ENCODE results near the gene LYPD6B. TPM values are rescaled to one million over a fixed set of nuclear protein-coding genes. Genes with fewer than 3 reads are reported as not detected.

The LYPD6B gene
- total RNA-seq, 8 experiments from 2014 or later: 0.46 to 2.1 (median 0.90) TPM; not detected in 2

DNA sequence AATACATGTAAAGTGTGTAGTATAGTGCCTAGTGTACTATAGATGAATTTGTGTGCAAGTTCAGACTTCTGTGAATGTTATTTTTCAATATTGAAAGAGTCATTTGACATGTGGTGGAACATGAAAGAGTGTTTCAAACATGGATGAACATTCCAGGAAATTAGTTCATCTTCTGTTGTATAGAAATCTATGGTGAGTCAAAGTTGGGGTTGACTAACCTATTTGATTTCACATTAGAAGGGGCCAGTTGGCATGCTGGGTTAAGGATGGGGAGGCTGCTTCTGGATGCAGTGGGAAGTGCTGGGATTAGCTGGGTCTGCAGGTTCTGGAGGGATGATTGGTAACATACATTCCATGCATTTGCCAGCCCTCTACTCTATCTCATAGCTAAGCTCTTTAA lies 50.6 kb downstream of the LYPD6B start:
- Histone ChIP-seq H3K4me3 (no peak overlapping the region), H3K27ac (no peak overlapping the region), H3K4me1 (replicated peaks in 1 of 2) (no peaks in the 10 kb centered on the region)
- ATAC-seq (replicated peaks in 6 of 8): no peak
- in situ Hi-C loops (cut with MboI; ENCODE audit: low pct_unique_long_range_greater_than_20kb in 2 of 9, low sequenced_read_pairs in 9 of 9, unreplicated experiment in 9 of 9): no loop called here

- WGBS, 10 experiments: 32 to 85% (median 73%) methylated on average over 1 to 2 of the region's 2 CpGs; no CpG with 5 or more reads in 2 of the 10 experiments
- ATAC-seq (replicated peaks in 6 of 8): no peak
- in situ Hi-C loops (cut with MboI; ENCODE audit: low pct_unique_long_range_greater_than_20kb in 2 of 9, low sequenced_read_pairs in 9 of 9, unreplicated experiment in 9 of 9): no loop called here
These were observed 52.2 kb downstream of the LYPD6B start for GRCh38 chr2:149090706-149091105.

GRCh38 chr2:149093579-149093978 lies 55.1 kb downstream of the LYPD6B start:
- H3K27ac ChIP-seq: no peak overlapping the region
- in situ Hi-C loops (cut with MboI; ENCODE audit: low pct_unique_long_range_greater_than_20kb in 2 of 9, low sequenced_read_pairs in 9 of 9, unreplicated experiment in 9 of 9): no loop called here
- H3K4me1 ChIP-seq (replicated peaks in 1 of 2): no peaks in the 10 kb centered on the region
- no peak for ATAC-seq (replicated peaks in 6 of 8)
- H3K4me3 ChIP-seq: no peak overlapping the region
- WGBS, 10 experiments: 83 to 100% (median 93%) methylated on average over 1 to 2 of the region's 2 CpGs

More at GRCh38 chr2:149090706-149091105, 52.2 kb downstream of the LYPD6B start:
- Histone ChIP-seq H3K4me1 (replicated peaks in 1 of 2) (no peaks in the 10 kb centered on the region), H3K4me3 (no peak overlapping the region), H3K27ac (no peak overlapping the region)

- in situ Hi-C loops (cut with MboI; ENCODE audit: low pct_unique_long_range_greater_than_20kb in 2 of 9, low sequenced_read_pairs in 9 of 9, unreplicated experiment in 9 of 9): no loop called here
- no peak for ATAC-seq (replicated peaks in 6 of 8)
- Histone ChIP-seq H3K4me1 (replicated peaks in 1 of 2) (no peaks in the 10 kb centered on the region), H3K27ac (no peak overlapping the region), H3K4me3 (no peak overlapping the region)
- WGBS, 10 experiments: 0 to 100% (median 82%) methylated on average over 1 to 5 of the region's 5 CpGs
These were observed 55.9 kb downstream of the LYPD6B start for GRCh38 chr2:149094217-149095015.

GRCh38 chr2:149098701-149099100 lies 60.2 kb downstream of the LYPD6B start:
- H3K4me1 ChIP-seq (replicated peaks in 1 of 2): no peaks in the 10 kb centered on the region
- in situ Hi-C loops (cut with MboI; ENCODE audit: low pct_unique_long_range_greater_than_20kb in 2 of 9, low sequenced_read_pairs in 9 of 9, unreplicated experiment in 9 of 9): no loop called here
- WGBS, 10 experiments: 38 to 100% (median 67%) methylated on average over 1 to 2 of the region's 2 CpGs; no CpG with 5 or more reads in 2 of the 10 experiments

GRCh38 chr2:149099298-149099697 lies 60.8 kb downstream of the LYPD6B start:
- no peak for ATAC-seq (replicated peaks in 6 of 8)
- no peaks in the 10 kb centered on the region for H3K4me1 ChIP-seq (replicated peaks in 1 of 2)
- in situ Hi-C loops (cut with MboI; ENCODE audit: low pct_unique_long_range_greater_than_20kb in 2 of 9, low sequenced_read_pairs in 9 of 9, unreplicated experiment in 9 of 9): no loop called here
- no peak overlapping the region for H3K27ac ChIP-seq
- H3K4me3 ChIP-seq: no peak overlapping the region
- 59 to 92% (median 83%) methylated on average over 2 to 3 of the region's 3 CpGs; no CpG with 5 or more reads in 5 of the 10 experiments for WGBS, 10 experiments

More at GRCh38 chr2:149098701-149099100, 60.2 kb downstream of the LYPD6B start:
- Histone ChIP-seq H3K27ac (no peak overlapping the region), H3K4me3 (no peak overlapping the region)
- peak in 4 of 8 experiments; percentile 19 to 52 (median 27) for ATAC-seq (replicated peaks in 6 of 8)

DNA sequence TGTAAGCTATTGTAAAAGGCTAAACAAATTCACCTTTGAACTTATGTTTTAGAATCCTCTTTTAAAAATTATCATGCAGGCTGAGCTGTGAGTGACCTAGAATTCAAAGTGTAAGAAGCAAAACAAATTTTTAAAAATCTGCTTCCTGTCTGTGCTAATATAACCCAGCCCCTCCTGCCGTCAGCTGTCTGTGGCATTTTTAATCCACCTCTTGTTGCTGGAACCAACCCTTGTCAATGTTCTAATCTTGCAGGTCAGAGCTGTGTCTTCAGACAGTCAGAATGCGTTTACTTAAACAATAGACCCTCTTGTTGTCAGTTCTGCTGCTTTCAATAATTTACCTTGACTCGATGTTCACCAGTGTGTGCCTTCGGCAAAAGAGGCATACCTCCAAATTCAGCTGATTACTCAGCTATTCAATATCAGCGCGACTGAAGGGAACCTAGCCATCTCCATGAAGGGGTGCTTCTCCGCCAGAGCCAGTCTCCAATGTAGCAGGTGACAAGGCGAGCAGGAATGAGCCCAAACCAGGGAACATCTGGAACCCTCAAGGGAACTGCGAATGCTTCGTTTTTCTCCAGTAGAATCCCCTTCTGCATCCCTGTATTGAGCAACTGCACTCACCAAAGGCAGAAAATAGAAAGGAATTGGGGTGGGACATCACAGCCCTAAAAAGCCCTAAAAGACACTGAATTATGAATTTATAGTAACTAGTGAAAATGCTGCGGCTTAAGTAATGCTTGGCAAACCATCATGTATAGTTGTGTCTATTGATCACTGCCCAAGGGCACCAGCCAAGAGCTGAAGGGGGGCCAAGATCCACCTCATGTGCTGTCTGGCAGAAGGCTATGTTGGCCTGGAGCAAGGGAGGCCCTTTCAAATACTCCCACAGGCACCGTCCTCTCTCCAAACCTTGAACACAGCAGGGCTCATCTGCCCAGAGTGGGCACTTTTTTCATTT lies 62.5 kb downstream of the LYPD6B start:
- 8 to 100% (median 67%) methylated on average over 3 to 8 of the region's 12 CpGs; no CpG with 5 or more reads in 2 of the 10 experiments for WGBS, 10 experiments
- Histone ChIP-seq H3K27ac (no peak overlapping the region), H3K4me1 (replicated peaks in 1 of 2) (no peaks in the 10 kb centered on the region), H3K4me3 (no peak overlapping the region)
- no peak for ATAC-seq (replicated peaks in 6 of 8)
- in situ Hi-C loops (cut with MboI; ENCODE audit: low pct_unique_long_range_greater_than_20kb in 2 of 9, low sequenced_read_pairs in 9 of 9, unreplicated experiment in 9 of 9): no loop called here

DNA sequence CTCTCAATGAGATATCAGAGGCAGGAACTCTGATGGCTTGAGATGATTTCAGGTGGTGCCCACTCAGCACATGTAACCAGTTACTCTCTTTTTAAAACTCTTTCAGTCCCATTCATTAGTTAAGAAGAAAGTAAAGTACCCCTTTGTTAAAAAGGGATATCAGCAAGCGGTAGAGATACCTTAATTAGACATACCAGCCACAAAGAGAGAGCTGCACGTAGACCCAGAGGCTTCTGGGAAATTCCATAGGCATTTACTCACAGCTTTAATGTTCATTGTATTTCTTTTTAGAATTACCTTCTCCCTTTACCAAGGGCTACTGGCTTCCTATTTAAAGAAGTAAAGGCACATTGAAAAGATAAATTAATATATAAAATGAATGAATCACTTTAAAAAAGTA lies 63.3 kb downstream of the LYPD6B start:
- no peak for ATAC-seq (replicated peaks in 6 of 8)
- WGBS, 10 experiments: 50 to 100% (median 96%) methylated on average over 1 to 2 of the region's 2 CpGs; no CpG with 5 or more reads in 3 of the 10 experiments
- Histone ChIP-seq H3K4me3 (no peak overlapping the region), H3K4me1 (replicated peaks in 1 of 2) (no peaks in the 10 kb centered on the region), H3K27ac (no peak overlapping the region)
- in situ Hi-C loops (cut with MboI; ENCODE audit: low pct_unique_long_range_greater_than_20kb in 2 of 9, low sequenced_read_pairs in 9 of 9, unreplicated experiment in 9 of 9): no loop called here

GRCh38 chr2:149103081-149103620 lies 64.7 kb downstream of the LYPD6B start:
- in situ Hi-C loops (cut with MboI; ENCODE audit: low pct_unique_long_range_greater_than_20kb in 2 of 9, low sequenced_read_pairs in 9 of 9, unreplicated experiment in 9 of 9): no loop called here
- ATAC-seq (replicated peaks in 6 of 8): no peak
- no peaks in the 10 kb centered on the region for H3K4me1 ChIP-seq (replicated peaks in 1 of 2)
- no peak overlapping the region for H3K27ac ChIP-seq
- WGBS, 10 experiments: 55 to 100% (median 93%) methylated on average over 1 to 3 of the region's 3 CpGs
- H3K4me3 ChIP-seq: no peak overlapping the region

DNA sequence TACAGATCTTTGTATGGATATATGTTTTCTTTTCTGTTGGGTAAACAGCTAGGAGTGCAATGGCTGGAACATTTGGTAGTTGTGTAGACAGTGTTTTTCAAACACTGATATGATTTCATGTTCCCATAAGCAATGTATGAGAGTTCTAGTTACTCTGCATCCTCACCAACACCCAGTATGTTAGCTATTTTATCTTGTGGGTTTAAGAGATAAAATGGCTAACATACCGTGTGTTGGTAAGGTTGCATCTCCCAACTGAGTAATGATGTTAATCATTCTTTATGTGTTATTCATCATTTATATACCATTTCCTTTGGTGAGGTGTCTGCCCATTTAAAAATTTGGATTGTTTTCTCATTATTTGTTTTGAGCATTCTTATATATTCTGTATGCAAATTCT lies 65.7 kb downstream of the LYPD6B start:
- no peak overlapping the region for H3K4me3 ChIP-seq
- in situ Hi-C loops (cut with MboI; ENCODE audit: low pct_unique_long_range_greater_than_20kb in 2 of 9, low sequenced_read_pairs in 9 of 9, unreplicated experiment in 9 of 9): no loop called here
- WGBS, 10 experiments: 38 to 100% (median 72%) methylated on average over 1 of the region's 1 CpG; no CpG with 5 or more reads in 2 of the 10 experiments
- no peak overlapping the region for H3K27ac ChIP-seq
- ATAC-seq (replicated peaks in 6 of 8): no peak
- no peaks in the 10 kb centered on the region for H3K4me1 ChIP-seq (replicated peaks in 1 of 2)

DNA sequence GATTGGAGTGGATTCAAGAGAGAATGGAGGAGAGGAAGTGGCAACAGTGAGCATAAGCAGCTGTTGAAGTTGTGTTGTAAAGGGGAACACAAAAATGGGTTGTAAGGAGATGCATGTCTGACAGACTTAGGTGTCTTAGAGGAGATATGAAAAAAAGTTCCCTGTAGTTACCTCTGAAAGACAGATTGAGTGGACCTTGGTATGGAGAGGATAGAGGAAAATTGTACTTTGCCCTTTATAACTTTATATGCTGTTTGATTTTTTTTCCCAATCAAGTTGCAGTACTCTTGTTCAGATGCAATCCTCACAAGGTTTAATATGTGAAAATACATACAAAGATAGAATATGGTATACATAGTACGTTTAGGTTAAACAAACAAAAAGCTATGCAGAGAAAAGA lies 73.6 kb downstream of the LYPD6B start:
- H3K27ac ChIP-seq: no peak overlapping the region
- WGBS, 10 experiments: 55 to 100% (median 83%) methylated on average over 1 of the region's 1 CpG
- no peaks in the 10 kb centered on the region for H3K4me1 ChIP-seq (replicated peaks in 1 of 2)
- no peak overlapping the region for H3K4me3 ChIP-seq
- in situ Hi-C loops (cut with MboI; ENCODE audit: low pct_unique_long_range_greater_than_20kb in 2 of 9, low sequenced_read_pairs in 9 of 9, unreplicated experiment in 9 of 9): no loop called here
- ATAC-seq (replicated peaks in 6 of 8): no peak

DNA sequence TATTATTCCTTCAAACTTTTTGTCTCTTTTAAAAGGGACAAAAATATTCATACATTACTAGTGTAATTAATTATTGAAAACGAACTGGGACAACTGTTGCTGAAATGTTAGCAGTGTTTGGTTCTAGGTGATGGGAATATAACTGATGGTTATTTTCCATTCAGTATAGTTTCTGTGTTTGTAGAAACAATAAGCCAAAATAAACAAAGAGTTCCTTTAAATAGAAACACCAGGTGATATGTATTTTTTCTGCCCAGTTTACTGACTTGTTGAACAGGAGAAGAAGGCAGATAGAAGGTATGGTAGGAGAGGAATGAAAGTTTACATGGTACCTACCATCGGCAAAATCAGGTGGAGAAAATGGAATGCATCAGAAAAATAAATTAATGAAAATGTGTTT lies 74.2 kb downstream of the LYPD6B start:
- in situ Hi-C loops (cut with MboI; ENCODE audit: low pct_unique_long_range_greater_than_20kb in 2 of 9, low sequenced_read_pairs in 9 of 9, unreplicated experiment in 9 of 9): no loop called here

GRCh38 chr2:149115781-149116180 lies 77.3 kb downstream of the LYPD6B start:
- ATAC-seq (replicated peaks in 6 of 8): no peak
- no peak overlapping the region for H3K4me3 ChIP-seq
- no peak overlapping the region for H3K27ac ChIP-seq
- in situ Hi-C loops (cut with MboI; ENCODE audit: low pct_unique_long_range_greater_than_20kb in 2 of 9, low sequenced_read_pairs in 9 of 9, unreplicated experiment in 9 of 9): no loop called here
- 57 to 92% (median 83%) methylated on average over 2 to 5 of the region's 5 CpGs for WGBS, 10 experiments
- H3K4me1 ChIP-seq (replicated peaks in 1 of 2): peaks cover 6 to 19% of the 10 kb centered on the region in 2 donors

More for the DNA sequence above, 74.2 kb downstream of the LYPD6B start:
- Histone ChIP-seq H3K4me3 (no peak overlapping the region), H3K27ac (no peak overlapping the region), H3K4me1 (replicated peaks in 1 of 2) (no peaks in the 10 kb centered on the region)
- WGBS, 10 experiments: 33 to 100% (median 79%) methylated on average over 1 to 2 of the region's 2 CpGs
- ATAC-seq (replicated peaks in 6 of 8): no peak
